Activated effector memory CD4-positive, alpha-beta T cell treated with Interleukin-2 at 50 U/mL for 16 hours (primary cell): ENCODE data around the gene RNLS.

ENCODE experiments used
- DNase-seq: peaks from one replicate; pipeline ENCODE4 v3.0.0-alpha.2; 2020

RNLS gene

DNA sequence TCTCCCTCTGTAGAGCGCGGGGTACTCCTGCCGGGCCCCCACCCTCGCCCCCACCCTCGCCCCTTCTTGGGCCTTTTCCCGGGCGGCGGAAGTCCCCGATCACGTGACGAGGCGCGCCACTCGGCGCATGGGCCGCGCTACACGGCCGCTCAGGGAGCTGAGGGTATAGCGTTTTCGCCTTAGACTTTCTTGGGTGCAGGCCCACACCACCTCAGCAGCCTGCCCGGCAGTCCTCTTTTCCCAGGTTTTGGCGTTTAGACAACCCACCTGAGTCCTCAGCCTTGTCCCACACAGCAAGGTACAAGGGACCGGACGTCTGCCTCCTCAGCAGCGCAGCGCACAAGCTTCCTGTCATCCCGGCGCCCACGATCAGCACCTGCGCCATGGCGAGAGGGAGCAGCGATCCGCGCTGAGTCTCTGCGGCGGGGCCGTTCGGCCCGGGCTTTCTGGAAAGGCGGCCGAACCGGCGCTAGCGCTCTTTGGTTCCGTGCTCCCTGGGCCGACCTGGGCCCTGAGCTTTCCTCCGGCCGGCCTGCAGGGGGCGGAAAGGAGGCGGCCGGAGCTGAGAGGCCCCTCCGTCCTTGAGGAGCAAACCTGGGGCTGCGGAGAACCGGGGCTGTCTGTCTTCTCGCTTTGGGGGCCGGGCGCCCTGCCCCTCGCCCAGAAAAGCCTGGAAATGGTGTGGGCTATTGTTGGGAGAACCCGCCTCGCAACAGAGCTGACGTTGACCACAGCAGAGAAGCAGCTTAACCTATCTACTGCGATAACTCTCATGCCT lies at the start of gene RNLS:
TSS of gene RNLS (minus strand) at position 513 of the 778 bp plus-strand sequence.
- DNase-seq: peak; percentile 65

- DNase-seq: no peak
These were observed 41.7 kb upstream of the RNLS start for GRCh38 chr10:88624840-88625239.

GRCh38 chr10:88623835-88624234 lies 40.7 kb upstream of the RNLS start:
- no peak for DNase-seq

DNA sequence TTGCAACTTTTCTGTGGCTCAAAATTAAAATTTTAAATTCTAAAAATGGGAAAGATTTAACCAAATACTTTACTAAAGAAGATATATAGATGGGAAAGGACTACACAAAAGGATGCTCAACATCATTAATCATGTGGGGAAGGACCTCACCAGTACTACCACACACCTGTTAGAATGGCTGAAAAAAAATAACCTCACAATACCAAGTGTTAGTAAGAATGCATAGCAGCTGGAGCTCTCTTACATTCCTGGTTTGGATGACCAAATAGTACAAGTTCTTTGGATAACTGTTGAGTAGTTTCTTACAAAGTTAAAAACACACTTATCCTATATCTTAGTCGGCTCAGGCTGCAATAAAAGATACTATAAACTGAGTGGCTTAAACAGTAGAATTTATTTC lies 37.3 kb upstream of the RNLS start:
- DNase-seq: no peak

- no peak for DNase-seq
These were observed 35.4 kb upstream of the RNLS start for GRCh38 chr10:88618496-88618895.

- no peak for DNase-seq
These were observed 34.7 kb upstream of the RNLS start for GRCh38 chr10:88617772-88618300.

- no peak for DNase-seq
These were observed 33.3 kb upstream of the RNLS start for GRCh38 chr10:88616250-88616977.

GRCh38 chr10:88608780-88609179 lies 25.7 kb upstream of the RNLS start:
- DNase-seq: no peak

- no peak for DNase-seq
These were observed 25.1 kb upstream of the RNLS start for GRCh38 chr10:88608052-88608732.

- no peak for DNase-seq
These were observed 14.9 kb upstream of the RNLS start for GRCh38 chr10:88598055-88598454.

GRCh38 chr10:88594482-88594881 lies 11.4 kb upstream of the RNLS start:
- DNase-seq: no peak

DNA sequence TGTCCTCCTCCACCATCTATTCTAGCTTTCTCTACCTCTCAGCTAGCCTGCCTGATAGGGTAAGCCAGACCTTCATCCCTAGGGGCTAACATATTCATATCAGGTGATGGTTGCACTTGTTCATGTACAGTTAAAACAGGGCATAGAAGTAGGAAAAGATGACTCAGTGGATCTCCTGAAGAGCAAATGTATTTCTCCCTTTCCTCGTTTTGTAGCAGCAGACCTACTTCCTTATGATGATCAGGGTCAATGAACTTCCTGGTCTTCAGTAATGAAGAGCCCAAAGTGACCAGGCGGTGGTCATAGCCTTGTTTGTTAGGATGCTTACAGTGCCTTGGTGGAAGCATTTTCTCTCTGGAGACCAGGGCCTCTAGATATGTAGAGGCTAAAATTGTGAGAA lies 9.8 kb upstream of the RNLS start:
- no peak for DNase-seq

DNA sequence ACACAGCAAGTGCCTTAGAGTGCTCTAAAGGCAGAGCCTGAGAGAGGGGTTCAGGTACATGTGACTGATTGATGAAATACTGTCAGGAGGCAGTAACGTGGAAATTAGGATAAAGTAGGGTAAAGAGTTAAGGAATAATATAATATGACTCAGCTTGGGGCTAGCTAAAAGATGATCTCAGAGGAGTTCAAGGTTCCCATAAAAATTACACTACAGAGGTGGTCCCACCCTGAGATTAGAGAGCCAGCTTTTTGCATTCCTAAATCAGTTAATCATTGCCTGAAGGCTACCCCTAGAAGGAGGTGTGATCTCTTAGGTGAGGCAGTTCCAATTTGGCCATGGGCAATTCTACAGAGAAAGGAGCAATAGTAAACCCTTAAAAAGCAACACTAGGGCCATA lies 9.3 kb upstream of the RNLS start:
- no peak for DNase-seq

- no peak for DNase-seq
These were observed 3.3 kb upstream of the RNLS start, which contains the start of gene LIPJ for GRCh38 chr10:88586462-88586861. Gene LIPJ (plus strand): TSS chr10:88586762. CDS start chr10:88590688, 3,926 bp downstream.

GRCh38 chr10:88583584-88583957 lies 453 bp upstream of the RNLS start:
- no peak for DNase-seq

GRCh38 chr10:88582411-88582805 lies 710 bp downstream of the RNLS start:
- DNase-seq: no peak

DNA sequence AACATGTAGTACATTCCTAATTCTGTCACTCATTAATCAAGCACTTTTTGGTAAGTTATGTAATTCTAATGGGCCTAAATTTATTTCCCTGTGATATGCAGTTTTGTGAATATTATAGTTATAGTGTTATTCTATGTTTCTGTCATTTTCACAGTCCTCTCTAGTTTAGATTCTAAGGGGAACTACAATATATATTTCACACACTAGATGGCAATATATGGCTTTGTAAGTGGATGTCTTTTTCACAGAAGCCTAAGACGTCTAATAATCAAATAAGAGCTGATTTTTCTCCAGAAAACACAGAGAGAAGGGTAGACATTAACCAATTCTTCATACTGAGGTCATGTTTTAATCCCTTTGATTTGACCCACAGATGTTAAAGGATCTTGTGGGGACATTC lies 18.0 kb downstream of the RNLS start:
- no peak for DNase-seq

GRCh38 chr10:88562152-88562551 lies 21.0 kb downstream of the RNLS start:
- no peak for DNase-seq

- DNase-seq: no peak
These were observed 25.5 kb downstream of the RNLS start for GRCh38 chr10:88557658-88558057.

DNA sequence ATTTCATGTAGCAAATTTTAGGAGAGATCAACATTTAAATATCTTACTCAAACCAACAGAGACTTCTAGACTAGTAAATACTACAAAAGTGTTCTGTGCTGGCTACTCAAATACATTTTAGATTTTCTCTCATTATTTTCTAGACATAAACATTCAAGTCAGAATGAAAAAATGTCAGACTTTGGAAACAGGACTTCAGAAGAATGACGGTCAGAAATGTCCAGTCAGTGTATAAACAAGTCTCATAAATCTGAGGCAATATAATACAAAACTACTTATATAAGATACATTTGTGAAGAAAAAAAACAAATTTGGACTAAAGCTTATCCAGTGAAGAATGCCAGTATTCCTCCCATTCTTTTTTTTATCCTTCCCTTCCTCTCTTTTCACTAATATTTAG lies 25.9 kb downstream of the RNLS start:
- no peak for DNase-seq

- no peak for DNase-seq
These were observed 27.8 kb downstream of the RNLS start for GRCh38 chr10:88555190-88555908.

- peak; percentile 4 for DNase-seq
These were observed 29.9 kb downstream of the RNLS start for GRCh38 chr10:88553116-88553752.
